ENCODE data around the gene DIO2.

Gene DIO2

DNA sequence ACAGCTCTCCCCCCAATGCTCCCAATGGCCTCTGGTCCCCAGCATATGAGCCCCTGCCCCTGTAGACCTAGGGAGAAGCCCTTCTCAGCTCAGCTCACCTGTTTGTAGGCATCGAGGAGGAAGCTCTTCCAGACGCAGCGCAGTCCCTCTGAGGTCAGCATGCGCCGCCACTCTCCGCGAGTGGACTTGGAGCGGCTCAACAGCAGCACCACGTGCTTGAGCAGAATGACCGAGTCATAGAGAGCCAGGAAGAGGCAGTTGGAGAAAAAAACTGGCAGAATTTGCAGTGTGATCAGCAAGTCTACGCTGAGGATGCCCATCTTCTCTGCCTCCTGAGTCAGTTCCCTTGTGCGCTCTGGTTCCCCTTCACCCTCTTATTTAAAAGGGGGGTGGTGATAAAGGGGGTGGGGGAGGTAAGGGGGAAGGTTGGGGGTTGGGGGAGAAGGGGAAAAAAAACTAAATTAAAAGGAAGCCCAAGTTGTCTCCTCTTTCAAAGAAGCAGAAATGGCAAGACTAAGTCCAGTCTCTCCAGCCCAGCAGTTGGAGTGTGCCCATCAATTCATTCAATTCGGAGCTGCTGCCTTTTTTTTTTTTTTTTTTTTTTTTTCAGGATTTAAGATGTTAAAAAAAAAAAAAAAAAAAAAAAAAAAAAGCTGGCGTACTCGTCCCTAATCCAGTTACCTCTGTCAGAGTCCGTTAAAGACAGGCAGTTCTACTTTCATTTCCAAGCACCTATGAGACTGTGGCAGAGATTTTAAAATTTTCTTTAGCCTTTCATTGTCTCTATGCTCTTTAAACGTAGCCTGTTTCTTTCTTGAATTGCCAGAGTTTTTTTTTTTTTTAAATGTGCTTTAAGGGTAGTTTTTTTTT, at the start of gene DIO2:
Gene DIO2 (minus strand): TSS at position 352 of the 870 bp plus-strand sequence. CDS start 32 bp downstream, at position 320.
- no peak for DNase-seq

DNA sequence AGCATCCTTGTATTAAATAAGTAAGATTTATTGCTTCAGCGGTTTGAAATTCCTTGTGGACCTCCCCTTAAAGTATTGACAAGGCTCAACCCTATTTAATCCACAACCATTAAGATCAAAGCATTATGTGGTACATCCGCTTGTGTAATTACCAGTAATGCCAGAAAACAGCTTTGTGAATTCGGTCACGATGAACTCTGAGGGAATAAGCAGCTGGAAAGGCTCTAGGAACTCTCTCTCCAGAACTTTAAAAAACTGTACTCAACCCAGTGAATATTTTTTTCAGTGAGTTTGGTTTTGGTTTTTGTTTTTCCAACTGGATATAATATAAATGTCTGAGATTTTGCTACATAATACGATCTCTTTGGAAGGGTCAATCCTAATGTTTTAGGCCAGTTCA, 49.3 kb upstream of the DIO2 start:
- no peak for DNase-seq

DNA sequence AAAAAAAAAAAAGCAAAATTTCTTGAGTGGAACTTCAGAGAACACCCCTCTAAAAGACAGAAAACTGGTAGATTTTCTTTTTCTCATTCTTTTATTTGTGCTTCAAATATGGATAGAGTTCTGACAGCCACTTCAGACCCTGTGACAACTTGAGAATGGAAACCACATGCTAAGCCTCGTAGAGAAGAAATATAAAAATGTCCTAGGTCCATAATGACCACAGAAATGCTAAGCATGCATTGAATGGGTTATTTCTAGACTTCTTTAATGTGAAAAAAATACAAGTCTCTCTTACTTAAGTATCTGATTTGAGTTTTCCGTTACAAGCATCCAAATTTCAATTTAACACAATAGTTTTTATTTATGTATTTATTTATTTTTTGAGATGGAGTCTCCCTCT, 28.3 kb upstream of the DIO2 start:
- no peak for DNase-seq

DNA sequence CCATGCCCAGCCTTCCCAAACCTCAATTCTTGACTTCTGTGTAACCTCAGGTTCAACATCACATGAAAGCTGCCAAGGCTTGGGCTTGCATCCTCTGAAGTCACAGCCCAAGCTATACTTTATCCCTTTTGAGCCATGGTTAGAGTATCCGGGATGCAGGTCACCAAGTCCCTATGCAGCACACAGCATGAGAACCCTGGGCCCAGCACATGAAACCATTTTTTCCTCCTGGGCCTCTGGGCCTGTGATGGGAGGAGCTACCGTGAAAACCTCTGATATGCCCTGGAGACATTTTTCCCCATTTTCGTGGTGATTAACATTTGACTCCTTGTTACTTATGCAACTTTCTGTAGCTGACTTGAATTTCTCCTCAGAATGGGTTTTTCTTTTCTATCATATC, 25.8 kb upstream of the DIO2 start:
- no peak for DNase-seq

DNA sequence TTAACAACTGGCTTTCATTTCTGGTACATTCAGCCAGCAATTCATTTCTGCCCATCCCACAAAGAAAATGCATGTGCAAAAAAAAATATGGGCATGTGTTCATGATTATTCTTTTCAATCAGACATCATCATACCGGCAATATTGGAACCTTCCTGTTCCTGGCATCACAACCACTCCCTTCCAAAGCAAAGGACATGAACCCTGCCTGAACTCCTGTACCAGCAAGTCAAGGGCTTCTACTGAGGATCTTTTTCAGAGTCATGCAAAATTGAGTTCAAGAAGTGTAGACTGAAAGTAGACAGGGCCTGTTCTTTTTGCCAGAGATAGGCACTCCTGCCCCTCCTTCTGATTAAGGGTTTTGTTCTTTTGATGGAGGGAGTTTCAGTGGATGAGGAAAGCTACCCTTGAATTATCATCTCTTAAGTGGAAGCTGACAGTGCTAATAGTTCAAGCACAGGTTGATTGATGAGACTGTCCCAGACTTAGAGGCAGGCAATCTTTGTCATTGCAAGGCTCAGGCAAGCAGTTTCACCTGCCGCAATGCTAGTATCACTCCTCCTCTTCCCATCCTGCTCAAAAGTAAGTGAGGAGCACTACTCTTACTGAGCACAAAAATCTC, 22.3 kb upstream of the DIO2 start:
- no peak for DNase-seq

DNA sequence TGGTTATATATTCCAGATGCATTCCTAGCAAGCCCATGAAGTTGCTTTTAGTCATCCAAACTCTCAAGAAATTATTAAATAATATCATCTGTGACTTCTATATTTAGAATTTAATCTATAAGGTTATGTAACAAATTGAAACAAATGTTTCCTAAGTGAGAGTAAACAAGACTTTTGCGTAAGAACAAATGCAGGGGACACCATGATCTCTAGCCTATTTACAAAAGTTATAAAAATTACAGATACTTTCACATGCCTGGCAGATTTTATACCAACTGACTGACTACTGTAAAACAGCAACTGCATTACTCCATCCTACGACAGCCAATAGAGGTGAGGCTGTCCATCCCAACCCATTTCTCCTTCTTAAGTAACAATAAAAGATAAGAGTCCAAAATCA, 20.4 kb upstream of the DIO2 start:
- no peak for DNase-seq

DNA sequence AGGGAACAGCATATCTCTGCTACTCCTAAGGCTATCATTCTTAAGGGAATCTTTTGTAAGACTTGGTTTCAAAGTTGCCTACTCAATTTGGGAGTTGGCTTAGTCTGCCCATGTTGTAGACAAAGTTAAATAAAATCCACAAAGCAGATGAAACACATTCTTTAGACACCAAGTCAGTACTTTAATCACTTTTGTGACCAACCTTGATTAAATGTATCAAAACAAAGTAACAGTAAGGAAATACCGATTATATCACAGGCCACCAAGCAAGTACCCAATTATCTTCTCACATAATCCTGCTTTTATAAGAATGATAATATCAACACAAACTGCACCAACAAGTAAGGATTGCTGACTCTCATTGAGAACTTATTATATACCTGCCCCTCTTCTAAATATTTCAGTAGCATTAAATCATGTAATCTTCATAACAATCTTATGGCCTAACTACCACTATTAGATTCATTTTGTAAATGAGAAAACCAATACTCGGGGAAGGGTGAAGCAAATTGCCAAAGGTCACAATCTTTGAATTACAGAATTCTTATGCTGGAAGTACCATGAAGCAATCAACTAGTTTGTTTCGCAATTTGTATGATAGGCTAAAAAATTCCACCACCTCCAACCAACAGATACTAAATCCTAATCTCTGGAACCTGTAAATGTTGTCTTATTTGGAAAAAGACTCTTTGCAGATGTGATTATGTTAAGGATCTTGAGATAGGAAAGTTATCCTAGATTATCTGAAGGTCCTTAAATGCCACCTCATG, 12.6 kb upstream of the DIO2 start:
- no peak for DNase-seq

DNA sequence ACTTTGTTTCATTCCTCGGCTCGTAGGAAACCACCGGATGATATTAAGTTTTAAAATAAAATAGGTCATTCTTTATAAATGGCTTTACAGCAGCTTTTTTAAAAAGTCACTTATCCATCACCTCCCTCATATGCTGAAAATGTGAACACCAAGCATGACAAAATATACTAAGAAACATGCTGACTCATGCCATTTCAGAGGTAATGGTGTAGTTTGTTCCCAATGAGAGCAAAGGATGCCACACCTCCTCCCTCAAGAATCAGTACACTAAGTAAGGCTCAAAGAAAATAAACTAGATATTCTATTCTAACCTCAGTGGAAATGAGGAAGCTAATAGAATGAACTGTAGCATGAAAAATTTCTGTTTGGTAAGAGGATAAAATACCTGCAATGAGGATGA, 5.5 kb upstream of the DIO2 start:
- DNase-seq = no peak

DNA sequence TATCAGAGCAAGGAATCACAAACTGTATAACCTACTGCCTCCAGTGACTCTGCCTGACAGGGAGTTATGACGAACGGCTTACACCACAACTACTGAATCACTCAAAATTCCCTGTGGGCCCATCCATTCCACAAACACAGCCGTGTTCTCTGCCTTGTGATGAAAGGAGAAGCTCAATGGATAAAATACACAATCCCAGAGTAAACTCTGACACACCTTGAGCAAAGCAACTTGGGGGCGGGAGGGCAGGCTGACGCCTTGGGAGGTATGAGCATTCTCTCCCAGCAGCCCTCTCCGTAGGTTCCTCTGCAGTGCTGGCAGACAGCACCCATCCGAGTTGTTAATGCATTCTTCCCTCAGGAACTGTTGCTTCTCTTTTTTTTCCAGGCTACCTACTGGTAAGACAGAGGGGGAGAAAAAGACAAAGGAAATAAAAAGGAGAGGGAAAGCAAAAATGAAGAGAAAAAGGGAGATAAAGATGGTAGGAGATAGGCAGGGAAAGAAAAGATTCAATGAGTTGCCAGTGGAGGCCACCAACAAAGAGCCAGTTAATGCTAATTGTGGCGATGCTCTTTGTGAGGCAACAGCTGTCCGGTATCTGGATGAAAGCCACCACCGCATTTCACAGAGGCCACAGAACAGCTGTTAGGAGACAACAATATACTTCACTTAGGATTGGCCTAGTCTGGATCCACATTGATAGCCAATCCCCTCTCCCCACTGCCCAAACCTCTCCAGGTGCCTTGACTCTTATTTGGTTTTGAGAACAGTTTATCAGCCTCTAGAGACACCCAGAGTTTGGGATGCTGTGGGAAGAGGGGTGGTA, 4.7 kb upstream of the DIO2 start:
- DNase-seq = no peak

DNA sequence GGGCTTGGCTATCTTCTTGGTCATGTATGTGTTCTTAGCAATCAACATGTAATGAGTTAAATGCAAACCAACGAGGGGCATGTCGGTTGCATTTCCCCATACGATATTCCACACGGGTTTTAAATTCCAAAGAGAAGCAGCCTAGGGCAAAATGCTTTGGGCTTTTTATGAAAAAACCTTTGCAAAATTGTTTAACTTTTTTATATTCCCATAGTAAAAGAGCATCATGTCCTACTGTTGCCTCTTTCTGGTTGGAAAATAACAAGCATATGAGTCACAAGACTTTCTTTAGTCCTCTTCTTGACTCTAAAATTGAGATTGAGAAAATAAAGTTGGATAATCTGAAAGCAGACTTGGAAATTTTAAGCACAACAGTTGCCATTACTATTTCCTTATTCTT, 3.8 kb upstream of the DIO2 start:
- DNase-seq = no peak

DNA sequence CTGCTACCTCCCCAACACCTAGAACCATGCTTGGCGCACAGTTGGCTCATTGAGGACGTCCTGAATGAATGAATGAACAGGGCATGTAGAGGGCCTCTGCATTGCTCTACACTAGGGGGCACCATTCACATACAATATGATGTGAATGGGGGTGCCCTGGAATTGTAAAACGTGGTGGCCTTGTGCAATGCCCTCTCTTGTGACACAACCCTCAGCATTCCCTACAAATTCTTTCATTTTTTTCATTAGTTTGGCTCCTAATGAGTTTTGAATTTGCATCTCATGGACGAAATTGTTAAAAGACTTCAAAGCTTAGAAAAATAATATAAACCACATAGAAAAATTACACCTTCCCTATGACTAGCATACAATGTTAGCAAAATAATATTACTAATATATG, 2.3 kb upstream of the DIO2 start:
- no peak for DNase-seq

DNA sequence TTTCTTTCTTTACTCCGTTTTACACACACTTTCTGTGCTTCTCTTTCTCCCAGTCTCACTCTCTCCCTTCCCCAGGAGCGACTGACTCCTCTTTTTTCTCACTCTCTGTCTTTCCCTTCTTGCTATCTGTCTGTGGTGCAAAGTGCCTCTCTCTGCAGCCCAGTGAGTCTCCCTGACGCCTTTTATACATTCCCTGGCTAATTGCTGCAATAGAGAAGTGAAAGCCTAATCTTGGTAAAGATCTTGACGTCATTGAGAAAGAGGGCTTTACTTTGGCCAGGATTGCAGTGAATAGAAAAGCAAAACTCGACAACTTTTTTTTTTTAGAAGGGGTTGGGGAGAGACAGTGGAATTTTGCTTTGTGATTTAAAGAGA, 706 bp upstream of the DIO2 start:
- DNase-seq = no peak

DNA sequence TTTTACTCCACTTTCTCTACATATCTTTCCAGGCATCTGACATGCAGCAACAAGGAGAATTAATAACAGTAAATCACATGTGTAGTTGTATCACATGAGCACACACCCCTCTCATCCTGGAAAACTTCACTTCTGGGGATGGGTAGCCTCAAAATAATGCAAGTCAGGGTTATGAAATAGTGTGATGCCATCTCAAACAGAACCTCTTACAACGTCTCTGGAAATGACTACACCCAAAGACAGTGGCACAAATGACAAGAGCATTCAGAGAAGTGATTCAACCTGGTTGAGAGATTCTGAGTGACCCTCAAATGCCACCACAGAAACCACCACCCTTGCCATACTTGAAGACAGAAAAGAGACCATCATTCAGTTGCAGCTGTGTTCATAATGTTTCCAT, 2.8 kb downstream of the DIO2 start:
- DNase-seq = no peak

DNA sequence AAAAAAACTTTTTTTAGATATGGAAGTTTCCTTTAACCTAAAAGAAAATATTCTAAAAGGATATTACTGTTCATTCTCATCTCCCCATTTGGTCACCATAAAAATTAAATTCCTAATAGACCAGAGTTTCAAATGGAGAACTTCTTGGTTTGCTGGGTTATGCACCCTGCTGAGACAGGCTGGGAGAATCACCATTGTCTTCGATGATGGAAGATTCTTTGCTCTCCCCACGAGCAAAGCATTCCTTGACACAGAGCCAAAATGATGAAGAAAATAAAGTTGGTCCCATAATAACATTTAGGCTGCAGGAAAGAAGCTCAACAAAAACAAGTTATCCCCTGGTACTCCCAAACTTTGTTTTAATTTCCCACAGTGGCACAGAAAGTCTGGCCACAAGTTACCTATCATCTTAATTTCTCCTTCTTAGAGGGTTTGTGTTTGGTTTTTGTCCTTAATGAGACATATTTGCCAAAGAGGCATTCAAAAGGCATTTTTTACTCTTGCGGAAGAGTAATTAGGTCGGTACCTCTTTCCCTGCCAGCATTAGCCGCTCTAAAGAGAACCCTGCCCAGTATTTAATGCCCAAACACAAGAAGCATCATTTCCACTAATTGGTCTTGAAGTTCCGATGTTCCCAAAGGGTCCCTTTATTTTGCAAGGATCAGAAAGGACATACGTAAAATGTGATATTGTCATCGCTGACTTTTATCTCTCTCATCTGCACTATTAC, 4.8 kb downstream of the DIO2 start:
- no peak for DNase-seq

DNA sequence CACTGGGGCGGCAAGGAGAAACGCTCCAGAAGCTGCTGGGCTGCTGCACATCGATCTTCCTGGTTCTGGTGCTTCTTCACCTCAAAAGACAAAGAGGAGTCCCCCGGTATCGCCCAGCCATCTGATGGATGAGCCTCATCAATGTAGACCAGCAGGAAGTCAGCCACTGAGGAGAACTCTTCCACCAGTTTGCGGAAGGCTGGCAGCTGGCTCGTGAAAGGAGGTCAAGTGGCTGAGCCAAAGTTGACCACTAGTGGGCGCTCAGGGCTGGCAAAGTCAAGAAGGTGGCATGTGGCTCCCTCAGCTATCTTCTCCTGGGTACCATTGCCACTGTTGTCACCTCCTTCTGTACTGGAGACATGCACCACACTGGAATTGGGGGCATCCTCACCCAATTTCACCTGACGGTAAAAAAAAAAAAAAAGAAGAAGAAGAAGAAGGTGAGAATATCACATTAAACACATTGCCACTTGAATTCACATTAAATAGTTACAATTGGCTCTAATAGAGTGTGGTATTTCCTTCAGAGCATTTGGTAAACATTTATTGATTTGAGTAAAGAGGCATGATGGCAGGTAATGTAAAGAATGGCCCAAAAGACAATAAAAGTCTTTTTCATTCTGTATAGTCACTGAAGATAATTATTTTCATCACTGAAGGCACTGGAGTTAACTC, 8.3 kb downstream of the DIO2 start:
- no peak for DNase-seq

DNA sequence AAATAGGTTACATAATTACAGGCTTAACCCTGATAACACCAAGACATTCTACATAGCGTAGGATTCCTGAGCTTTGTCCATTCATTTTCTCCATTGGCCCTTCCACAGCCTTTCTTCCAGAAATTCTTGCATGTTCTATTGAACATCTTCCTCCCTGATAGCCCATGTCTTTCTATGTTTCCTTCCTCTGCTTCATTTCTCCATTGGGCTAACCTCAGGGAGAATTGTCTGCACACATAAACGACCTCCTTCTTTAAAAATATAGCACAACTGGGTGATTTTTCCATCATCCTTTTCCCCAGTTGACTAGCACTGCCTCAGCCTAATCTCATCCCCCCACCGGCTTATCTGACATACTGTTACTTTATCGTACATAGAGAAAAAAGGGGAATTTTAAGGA, 11.2 kb downstream of the DIO2 start:
- DNase-seq = no peak

DNA sequence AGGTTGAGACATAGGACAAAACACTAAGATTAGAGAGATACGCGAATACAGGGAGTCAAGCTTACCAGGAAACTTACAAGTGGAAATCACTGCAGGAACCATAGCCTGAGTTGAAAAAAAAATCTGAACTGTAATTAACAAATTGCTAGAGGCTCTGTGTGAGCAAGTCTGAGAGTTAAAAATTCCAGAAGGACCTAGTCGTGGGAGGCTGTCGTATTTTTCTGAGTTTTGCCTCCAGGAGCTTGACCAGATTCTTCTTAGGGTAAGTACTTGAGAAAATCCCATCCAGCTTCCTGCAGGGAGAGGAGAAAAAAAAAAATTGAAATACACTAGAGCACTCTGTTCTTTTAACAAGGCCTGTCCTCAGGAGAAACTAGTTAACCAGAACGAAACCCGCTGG, 22.7 kb downstream of the DIO2 start:
- DNase-seq = no peak

DNA sequence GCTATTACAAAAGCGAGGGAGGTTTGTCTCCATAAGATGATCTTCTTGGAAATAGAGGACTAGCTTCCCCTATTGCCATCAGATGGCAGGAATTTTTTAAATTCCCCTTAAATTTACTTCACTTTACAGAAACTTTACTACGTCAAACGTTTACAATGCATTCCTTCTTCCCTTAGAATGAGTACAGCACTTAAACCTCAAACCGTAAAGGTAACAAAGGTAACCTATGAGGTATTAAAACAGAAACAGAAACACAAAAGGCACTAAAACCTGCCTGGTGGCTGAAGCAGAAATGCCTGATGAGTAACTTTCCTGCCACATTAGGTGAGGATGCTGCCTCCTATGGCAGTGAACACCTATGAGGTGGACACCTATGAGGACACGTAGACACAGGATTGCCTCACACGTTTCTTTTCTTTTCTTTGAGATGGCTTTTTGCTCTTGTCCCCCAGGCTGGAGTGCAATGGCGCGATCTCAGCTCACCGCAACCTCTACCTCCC, 25.0 kb downstream of the DIO2 start:
- DNase-seq = no peak

DNA sequence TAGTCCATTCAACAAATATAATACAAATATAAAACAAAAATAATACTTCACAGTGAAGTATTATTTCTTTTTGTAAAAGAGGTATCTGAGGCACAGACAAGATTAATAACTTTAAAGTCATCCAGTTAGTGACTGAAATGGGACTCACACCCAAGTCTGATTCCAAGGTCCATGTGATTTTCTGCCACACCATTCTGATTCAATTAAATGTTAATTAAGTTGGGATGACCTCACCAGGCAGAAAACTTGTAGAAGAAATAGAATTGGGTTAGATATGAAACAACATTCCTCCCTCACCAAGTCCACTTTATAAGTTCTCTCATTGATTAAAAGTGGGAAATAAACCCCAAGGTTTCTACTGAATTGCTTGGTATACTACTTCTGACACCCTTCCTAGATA, 34.4 kb downstream of the DIO2 start:
- no peak for DNase-seq

DNA sequence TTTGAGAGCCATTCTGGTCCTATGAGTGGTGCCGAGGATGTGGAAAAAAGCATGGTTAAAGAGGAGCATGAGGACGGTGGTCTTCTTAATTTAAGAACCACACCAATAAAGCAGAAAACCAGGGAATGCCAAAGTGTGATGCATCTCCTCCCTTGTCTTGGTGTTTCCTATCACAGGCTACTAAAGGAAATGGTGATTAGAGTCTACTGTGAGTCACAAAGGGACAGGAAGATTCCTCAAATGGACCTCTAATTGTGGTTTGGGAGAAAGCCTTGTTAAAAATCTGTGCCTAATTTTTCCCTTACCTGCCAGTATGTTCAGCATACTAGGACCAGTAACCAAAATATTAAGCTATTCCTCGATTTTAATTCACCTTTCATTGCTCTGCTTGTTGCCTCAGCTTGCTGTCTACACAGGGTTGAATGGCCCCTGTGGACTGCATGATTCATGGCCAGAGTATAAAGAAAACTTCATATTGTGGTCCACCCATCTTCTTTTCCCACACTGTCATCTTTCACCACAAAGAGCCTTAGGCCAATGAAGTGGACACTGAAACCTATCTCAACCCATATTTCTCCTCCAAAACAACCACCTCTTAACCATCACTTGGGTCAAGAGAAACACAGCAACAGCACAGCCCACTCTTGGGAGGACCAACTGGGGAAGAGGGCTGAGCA, 38.8 kb downstream of the DIO2 start:
- DNase-seq = no peak

Measured in activated naive CD4-positive, alpha-beta T cell (primary cell).